BE2C (cell line): Measurements from ENCODE around the gene SFXN1. TPM values are rescaled to one million over a fixed set of nuclear protein-coding genes. Genes with fewer than 3 reads are reported as not detected.

Experiments used
- DNase-seq: peaks from one replicate; pipeline ENCODE4 v3.0.0-alpha.2; 2020
- H3K27me3 ChIP-seq: fragments of 250-450 bp; sonication (Bioruptor Pico); 2 replicates; pipeline ENCODE4 v1.5.1; 2020; ENCODE audit warnings: mild to moderate bottlenecking
- H3K36me3 ChIP-seq: fragments of 250-450 bp; sonication (Bioruptor Pico); 2 replicates; pipeline ENCODE4 v1.5.1; 2020; ENCODE audit warnings: mild to moderate bottlenecking
- H3K4me1 ChIP-seq: fragments of 250-450 bp; sonication (Bioruptor Pico); 2 replicates; pipeline ENCODE4 v1.5.1; 2020
- H3K4me3 ChIP-seq: 2 replicates; pipeline ENCODE4 v1.5.1; 2011; ENCODE audit warnings: low read depth, low read length
- H3K9me3 ChIP-seq: fragments of 250-450 bp; sonication (Bioruptor Pico); 2 replicates; pipeline ENCODE4 v1.5.1; 2020
- CTCF ChIP-seq: IDR thresholded peaks from 2 replicates; pipeline ENCODE4 v1.5.1; 2012; ENCODE audit warnings: mild to moderate bottlenecking, low read depth, low read length
- polyA plus RNA-seq: library from polyadenylated mRNA; unstranded; fragments of >200 nt; gene quantifications from one replicate; pipeline ENCODE4 v1.2.1, GENCODE V29; 2012; ENCODE audit warnings: low read depth, missing spikeins; ENCODE audit not compliant: insufficient read length, insufficient read depth

Gene SFXN1
- polyA plus RNA-seq: 73.4 TPM

- Histone ChIP-seq H3K9me3 (no peaks in the 10 kb centered on the region), H3K36me3 (peaks cover 29% of the 10 kb centered on the region), H3K27me3 (peaks cover 6% of the 10 kb centered on the region), H3K4me1 (no peaks in the 10 kb centered on the region), H3K4me3 (peak within 1 kb of the TSS; percentile 87)
- DNase-seq: peak; percentile 87
- no peak for TF ChIP-seq CTCF
Measured at GRCh38 chr5:175478384-175479124, at the start of gene SFXN1. SFXN1 (plus strand) TSS chr5:175478560; CDS start chr5:175492104, 13,544 bp downstream.

- Histone ChIP-seq H3K36me3 (no peaks in the 10 kb centered on the region), H3K4me1 (no peaks in the 10 kb centered on the region), H3K4me3 (no peak overlapping the region), H3K9me3 (no peaks in the 10 kb centered on the region), H3K27me3 (peaks cover 47% of the 10 kb centered on the region)
- TF ChIP-seq CTCF: no peak
- DNase-seq: no peak
Measured at GRCh38 chr5:175434800-175435199, 43.6 kb upstream of the SFXN1 start.

- Histone ChIP-seq H3K27me3 (peaks cover 50% of the 10 kb centered on the region), H3K4me3 (no peak overlapping the region), H3K36me3 (no peaks in the 10 kb centered on the region), H3K4me1 (no peaks in the 10 kb centered on the region), H3K9me3 (no peaks in the 10 kb centered on the region)
- DNase-seq: no peak
- no peak for TF ChIP-seq CTCF
Measured at GRCh38 chr5:175436359-175436758, 42.0 kb upstream of the SFXN1 start.

GRCh38 chr5:175438234-175438857, 40.0 kb upstream of the SFXN1 start:
- no peak for TF ChIP-seq CTCF
- Histone ChIP-seq H3K27me3 (peaks cover 55% of the 10 kb centered on the region), H3K4me1 (no peaks in the 10 kb centered on the region), H3K9me3 (no peaks in the 10 kb centered on the region), H3K4me3 (no peak overlapping the region), H3K36me3 (no peaks in the 10 kb centered on the region)
- DNase-seq: no peak

- no peak overlapping the region for H3K4me3 ChIP-seq
- H3K27me3 ChIP-seq: peaks cover 77% of the 10 kb centered on the region
- no peaks in the 10 kb centered on the region for H3K36me3 ChIP-seq
- H3K4me1 ChIP-seq: no peaks in the 10 kb centered on the region
- DNase-seq: no peak
- TF ChIP-seq CTCF: no peak
- no peaks in the 10 kb centered on the region for H3K9me3 ChIP-seq
Measured at GRCh38 chr5:175443514-175444059, 34.8 kb upstream of the SFXN1 start.
